CD4-positive, alpha-beta T cell (primary cell): ENCODE results near the gene FKBP5. TPM values are rescaled to one million over a fixed set of nuclear protein-coding genes. Genes with fewer than 3 reads are reported as not detected.

Source experiments
- ATAC-seq: fragments of 200-7000 bp; cut with Tn5 transposase; one replicate; pipeline ENCODE4 v1.10.0; 2022; ENCODE audit warnings: mild to moderate bottlenecking; ENCODE audit not compliant: poor library complexity
- CTCF ChIA-PET: fragments of 350-600 bp; sonication (Branson Sonifier 250); formaldehyde crosslinking; loops from one replicate; lab custom pipeline; 2021; ENCODE audit warnings: antibody characterized with exemption, inconsistent platforms; lab: Charles Lee
- POLR2A ChIA-PET: fragments of 350-600 bp; sonication (Branson Sonifier 250); formaldehyde crosslinking; loops from one replicate; lab custom pipeline; 2021; ENCODE audit warnings: antibody characterized with exemption, inconsistent platforms; lab: Charles Lee
- DNase-seq, 14 experiments: peaks; one replicate each; pipeline ENCODE4 v3.0.0-alpha.2; 2013 to 2020; ENCODE audit warnings: mixed read lengths in 2 of 14
- H3K27ac ChIP-seq, 2 donors: one replicate each; pipeline versions ENCODE4 v1.5.1 to v1.7.0; 2013; ENCODE audit warnings: low read length in 2 of 2, low read depth in 1 of 2, mild to moderate bottlenecking in 1 of 2
- H3K27me3 ChIP-seq, 2 experiments: 1 replicate in 1 of 2; 2 replicates in 1 of 2; pipeline versions ENCODE4 v1.6.1 to v1.7.0; 2013; ENCODE audit warnings: low read length in 2 of 2, control low read depth in 1 of 2, mild to moderate bottlenecking in 1 of 2, moderate library complexity in 1 of 2; ENCODE audit not compliant: insufficient read depth in 2 of 2, control insufficient read depth in 1 of 2
- H3K36me3 ChIP-seq: one replicate; pipeline ENCODE4 v1.6.1; 2013; ENCODE audit warnings: low read length, control low read depth; ENCODE audit not compliant: insufficient read depth
- H3K4me1 ChIP-seq: one replicate; pipeline ENCODE4 v1.6.1; 2013; ENCODE audit warnings: low read length, control low read depth; ENCODE audit not compliant: insufficient read depth
- H3K4me3 ChIP-seq: one replicate; pipeline ENCODE4 v1.5.1; 2013; ENCODE audit warnings: mild to moderate bottlenecking, low read length, moderate library complexity
- H3K9me3 ChIP-seq, 2 experiments: 1 replicate in 1 of 2; 2 replicates in 1 of 2; pipeline versions ENCODE4 v1.6.1 to v1.7.0; 2013; ENCODE audit warnings: low read length in 2 of 2, mild to moderate bottlenecking in 2 of 2, control low read depth in 1 of 2, moderate library complexity in 1 of 2; ENCODE audit not compliant: control insufficient read depth in 1 of 2, insufficient read depth in 1 of 2
- H3K27ac Mint-ChIP-seq: one replicate; pipeline ENCODE4 v1.8.0; 2020; ENCODE audit warnings: mixed read lengths
- H3K27me3 Mint-ChIP-seq: one replicate; pipeline ENCODE4 v1.8.0; 2021; ENCODE audit warnings: mixed read lengths
- H3K36me3 Mint-ChIP-seq: one replicate; pipeline ENCODE4 v1.8.0; 2021; ENCODE audit warnings: low read depth, mixed read lengths
- H3K4me1 Mint-ChIP-seq: one replicate; pipeline ENCODE4 v1.8.0; 2021; ENCODE audit warnings: low read depth, mixed read lengths
- H3K4me3 Mint-ChIP-seq: one replicate; pipeline ENCODE4 v1.8.0; 2020; ENCODE audit warnings: mild to moderate bottlenecking, mixed read lengths
- H3K9me3 Mint-ChIP-seq: one replicate; pipeline ENCODE4 v1.8.0; 2020; ENCODE audit warnings: mixed read lengths
- intact Hi-C, 2 experiments: fragments of 100-400 bp; cut with DNase I in 1 of 2; cut with micrococcal nuclease in 1 of 2; formaldehyde crosslinking; loops; one replicate each; pipeline versions ENCODE4 v1.15.1 to v1.9.0; 2023 to 2025; cut with DNase I, micrococcal nuclease
- total RNA-seq, 174 experiments: library from RNA in 2 of 174; stranded (reverse) in 2 of 174; gene quantifications; one replicate each; pipeline ENCODE4 v1.2.3 and lab custom pipeline; 2021 to 2026
- TF ChIP-seq, protein P1 (sequence below): fragments of 200-600 bp; IDR thresholded peaks from one replicate; pipeline ENCODE4 v1.8.0; 2022; ENCODE audit warnings: antibody characterized with exemption, mild to moderate bottlenecking

FKBP5 gene
- total RNA-seq, 2 experiments from 2014 or later: 72.6 to 75.9 TPM

- H3K4me1 Mint-ChIP-seq: peaks cover 68% of the 10 kb centered on the region
- Histone ChIP-seq H3K27ac (no peak overlapping the region), H3K36me3 (peaks cover 64% of the 10 kb centered on the region), H3K4me3 (no peak overlapping the region), H3K27me3 (no peaks in the 10 kb centered on the region), H3K4me1 (peaks cover 33% of the 10 kb centered on the region), H3K9me3 (no peaks in the 10 kb centered on the region)
- peak; percentile 61 to 89 (median 70) for DNase-seq
- peaks cover 91% of the 10 kb centered on the region for H3K36me3 Mint-ChIP-seq
- TF ChIP-seq, protein P1, sequence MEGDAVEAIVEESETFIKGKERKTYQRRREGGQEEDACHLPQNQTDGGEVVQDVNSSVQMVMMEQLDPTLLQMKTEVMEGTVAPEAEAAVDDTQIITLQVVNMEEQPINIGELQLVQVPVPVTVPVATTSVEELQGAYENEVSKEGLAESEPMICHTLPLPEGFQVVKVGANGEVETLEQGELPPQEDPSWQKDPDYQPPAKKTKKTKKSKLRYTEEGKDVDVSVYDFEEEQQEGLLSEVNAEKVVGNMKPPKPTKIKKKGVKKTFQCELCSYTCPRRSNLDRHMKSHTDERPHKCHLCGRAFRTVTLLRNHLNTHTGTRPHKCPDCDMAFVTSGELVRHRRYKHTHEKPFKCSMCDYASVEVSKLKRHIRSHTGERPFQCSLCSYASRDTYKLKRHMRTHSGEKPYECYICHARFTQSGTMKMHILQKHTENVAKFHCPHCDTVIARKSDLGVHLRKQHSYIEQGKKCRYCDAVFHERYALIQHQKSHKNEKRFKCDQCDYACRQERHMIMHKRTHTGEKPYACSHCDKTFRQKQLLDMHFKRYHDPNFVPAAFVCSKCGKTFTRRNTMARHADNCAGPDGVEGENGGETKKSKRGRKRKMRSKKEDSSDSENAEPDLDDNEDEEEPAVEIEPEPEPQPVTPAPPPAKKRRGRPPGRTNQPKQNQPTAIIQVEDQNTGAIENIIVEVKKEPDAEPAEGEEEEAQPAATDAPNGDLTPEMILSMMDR: peak; percentile 94
- POLR2A ChIA-PET: interaction anchor here (0.8 to 10.4 kb wide), 9 partner anchors 10 to 283 kb away, joined by 3 to 181 read pairs (median 10); partner anchors contain the start of gene ARMC12
- H3K9me3 Mint-ChIP-seq: no peaks in the 10 kb centered on the region
- peak; percentile 81 for ATAC-seq
- intact Hi-C loops: loop anchor here (1.0 to 5.0 kb wide), 5 partner anchors 17 to 152 kb away; partner anchors contain the start of gene FKBP5 (in 1 of the 2)
- H3K4me3 Mint-ChIP-seq: peak overlapping the region; percentile 69
- CTCF ChIA-PET: interaction anchor here (0.8 to 5.1 kb wide), 11 partner anchors 8 to 152 kb away, joined by 3 to 60 read pairs (median 5); partner anchors contain the start of genes ARMC12 and FKBP5
- H3K27ac Mint-ChIP-seq: peak overlapping the region; percentile 80
- no peaks in the 10 kb centered on the region for H3K27me3 Mint-ChIP-seq
Observed at GRCh38 chr6:35583893-35584688, 104.6 kb downstream of the FKBP5 start.

- H3K27me3 ChIP-seq: no peaks in the 10 kb centered on the region
- Mint-ChIP-seq H3K27me3 (no peaks in the 10 kb centered on the region), H3K4me1 (peaks cover 57% of the 10 kb centered on the region), H3K36me3 (peaks cover 93% of the 10 kb centered on the region), H3K27ac (peak overlapping the region; percentile 80), H3K4me3 (no peak overlapping the region), H3K9me3 (no peaks in the 10 kb centered on the region)
- no peaks in the 10 kb centered on the region for H3K9me3 ChIP-seq
- no peak overlapping the region for H3K4me3 ChIP-seq
- H3K4me1 ChIP-seq: peaks cover 26% of the 10 kb centered on the region
- TF ChIP-seq, protein P1: no peak
- H3K36me3 ChIP-seq: peaks cover 74% of the 10 kb centered on the region
- intact Hi-C loops: loop anchor here in 1 of 2 experiments (5.0 kb wide), 1 partner anchor 105 kb away; the partner anchor contains the start of gene FKBP5
- POLR2A ChIA-PET: interaction anchor here (1.3 to 10.4 kb wide), 4 partner anchors 19 to 150 kb away, joined by 6 to 181 read pairs (median 8); no protein-coding TSS in a partner anchor
- CTCF ChIA-PET: interaction anchor here (1.2 to 5.1 kb wide), 3 partner anchors 37 to 154 kb away, joined by 5 to 60 read pairs (median 43); partner anchors contain the start of gene ARMC12
- ATAC-seq: no peak
- no peak for DNase-seq
- no peak overlapping the region for H3K27ac ChIP-seq
Observed at GRCh38 chr6:35582315-35582714, 106.4 kb downstream of the FKBP5 start.

GRCh38 chr6:35581633-35582032, 107.1 kb downstream of the FKBP5 start:
- peak overlapping the region; percentile 80 for H3K27ac Mint-ChIP-seq
- TF ChIP-seq, protein P1: no peak
- no peak overlapping the region for H3K4me3 Mint-ChIP-seq
- H3K9me3 Mint-ChIP-seq: no peaks in the 10 kb centered on the region
- peaks cover 20% of the 10 kb centered on the region for H3K4me1 ChIP-seq
- peaks cover 77% of the 10 kb centered on the region for H3K36me3 ChIP-seq
- ChIA-PET CTCF (interaction anchor here (1.2 to 5.1 kb wide), 3 partner anchors 38 to 154 kb away, joined by 5 to 60 read pairs (median 43); partner anchors contain the start of gene ARMC12), POLR2A (interaction anchor here (0.7 to 1.3 kb wide), 3 partner anchors 20 to 59 kb away, joined by 3 to 7 read pairs (median 6); no protein-coding TSS in a partner anchor)
- no peaks in the 10 kb centered on the region for H3K27me3 Mint-ChIP-seq
- intact Hi-C loops: loop anchor here in 1 of 2 experiments (5.0 kb wide), 1 partner anchor 106 kb away; the partner anchor contains the start of gene FKBP5
- H3K4me3 ChIP-seq: no peak overlapping the region
- peaks cover 50% of the 10 kb centered on the region for H3K4me1 Mint-ChIP-seq
- H3K27me3 ChIP-seq: no peaks in the 10 kb centered on the region
- no peak for ATAC-seq
- no peak for DNase-seq
- no peaks in the 10 kb centered on the region for H3K9me3 ChIP-seq
- peaks cover 93% of the 10 kb centered on the region for H3K36me3 Mint-ChIP-seq
- H3K27ac ChIP-seq: peak overlapping the region in 1 of 2 donors; percentile 7
